AG10803 (cell line): ENCODE results near the gene ACBD6.

ENCODE experiments used
- DNase-seq: peaks from one replicate; pipeline ENCODE4 v3.0.0; 2010; ENCODE audit warnings: low read depth
- H3K4me3 ChIP-seq: 2 replicates; pipeline ENCODE4 v1.5.1; 2011; ENCODE audit warnings: mild to moderate bottlenecking, low read length, control low read depth
- CTCF ChIP-seq: conservative IDR thresholded peaks from 2 replicates; pipeline ENCODE4 v1.5.1; 2011; ENCODE audit warnings: mild to moderate bottlenecking, low read length, control low read depth, inconsistent platforms

Gene ACBD6

DNA sequence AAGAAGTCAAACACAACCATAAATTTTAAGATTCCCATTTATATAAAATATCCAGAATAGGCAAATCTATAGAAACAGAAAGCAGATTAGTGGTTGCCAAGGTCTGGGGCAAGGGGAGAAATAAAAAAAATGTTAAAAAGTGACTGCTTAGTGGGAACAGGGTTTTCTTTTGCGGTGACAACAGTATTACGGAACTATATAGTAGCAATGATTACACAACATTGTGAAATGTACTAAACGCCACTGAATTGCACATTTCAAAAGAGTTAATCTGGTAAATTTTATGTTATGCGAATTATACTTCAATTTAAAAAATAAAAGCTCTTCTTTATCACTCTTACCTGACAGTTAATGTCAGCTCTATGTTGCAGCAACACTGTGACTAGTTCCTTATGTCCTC is 105.2 kb downstream of the ACBD6 start:
- no peak overlapping the region for H3K4me3 ChIP-seq
- TF ChIP-seq CTCF: no peak
- DNase-seq: no peak

GRCh38 chr1:180392427-180393145 is 109.8 kb downstream of the ACBD6 start:
- no peak overlapping the region for H3K4me3 ChIP-seq
- no peak for TF ChIP-seq CTCF
- DNase-seq: no peak

DNA sequence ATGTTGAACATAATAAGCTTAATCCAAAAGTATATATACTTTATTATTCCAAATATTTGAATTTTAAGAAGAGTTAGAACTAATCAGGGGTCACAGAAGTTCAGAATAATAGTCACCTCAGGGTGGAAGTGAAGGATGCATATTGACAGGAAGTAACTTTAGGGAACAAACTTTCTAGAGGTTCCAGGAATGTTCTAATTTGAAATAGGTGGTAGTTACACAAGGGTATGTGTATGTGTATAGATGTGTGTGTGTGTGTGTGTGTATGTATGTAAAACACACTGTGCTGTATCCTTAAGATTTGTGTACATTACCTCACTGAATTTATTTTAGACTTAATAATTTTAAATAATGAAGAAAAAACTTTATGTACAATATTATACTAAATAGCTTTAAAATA is 110.4 kb downstream of the ACBD6 start:
- TF ChIP-seq CTCF: no peak
- H3K4me3 ChIP-seq: no peak overlapping the region
- DNase-seq: no peak

- no peak for TF ChIP-seq CTCF
- DNase-seq: no peak
- no peak overlapping the region for H3K4me3 ChIP-seq
Observed at GRCh38 chr1:180387413-180387812, 115.0 kb downstream of the ACBD6 start.

- DNase-seq: no peak
- H3K4me3 ChIP-seq: no peak overlapping the region
- no peak for TF ChIP-seq CTCF
Observed at GRCh38 chr1:180386745-180387367, 115.5 kb downstream of the ACBD6 start.

DNA sequence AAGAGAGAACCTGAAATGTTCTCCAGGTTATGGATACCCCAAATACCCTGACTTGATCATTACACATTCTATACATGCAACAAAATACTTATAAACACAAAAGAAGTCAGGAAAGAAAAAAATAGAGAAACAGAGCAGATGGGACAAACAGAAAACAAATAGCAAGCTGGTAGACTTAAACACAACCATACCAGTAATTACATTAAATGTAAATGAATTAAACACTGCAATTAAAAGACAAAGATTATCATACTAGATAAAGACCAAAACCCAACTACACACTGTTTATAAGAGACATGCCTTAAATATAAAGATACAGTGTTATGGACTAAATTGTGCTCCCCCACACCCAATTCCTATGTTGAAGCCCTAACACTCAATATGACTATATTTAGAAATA is 117.2 kb downstream of the ACBD6 start:
- DNase-seq: no peak
- H3K4me3 ChIP-seq: no peak overlapping the region
- TF ChIP-seq CTCF: no peak
